Spinal cord (tissue), 10 donors: ENCODE results near the gene CCDC88B. TPM values are rescaled to one million over a fixed set of nuclear protein-coding genes. Genes with fewer than 3 reads are reported as not detected.

Experiments used
- DNase-seq, 6 donors: peaks; one replicate each; pipeline versions ENCODE4 v3.0.0 to v3.0.0-alpha.2; 2013 to 2015; ENCODE audit warnings: low spot score in 6 of 6, low read depth in 4 of 6
- H3K27ac ChIP-seq: one replicate; pipeline ENCODE4 v1.5.1; 2013; ENCODE audit warnings: low read depth, low read length, control low read depth
- H3K27me3 ChIP-seq: one replicate; pipeline ENCODE4 v1.6.1; 2013; ENCODE audit warnings: low read length; ENCODE audit not compliant: control insufficient read depth, insufficient read depth
- H3K36me3 ChIP-seq: one replicate; pipeline ENCODE4 v1.6.1; 2013; ENCODE audit warnings: low read length; ENCODE audit not compliant: control insufficient read depth, insufficient read depth
- H3K4me1 ChIP-seq: one replicate; pipeline ENCODE4 v1.6.1; 2013; ENCODE audit warnings: low read length; ENCODE audit not compliant: control insufficient read depth, insufficient read depth
- H3K4me3 ChIP-seq: one replicate; pipeline ENCODE4 v1.5.1; 2013; ENCODE audit warnings: low read depth, low read length, control low read depth
- H3K9me3 ChIP-seq: one replicate; pipeline ENCODE4 v1.6.1; 2013; ENCODE audit warnings: low read length; ENCODE audit not compliant: control insufficient read depth, insufficient read depth
- WGBS: methylation state at CpG from one replicate; pipeline ENCODE4 v1.1.5; 2013; ENCODE audit warnings: missing lambda C conversion rate; ENCODE audit not compliant: insufficient coverage; 5-methylcytosine and 5-hydroxymethylcytosine counted together
- polyA plus RNA-seq, 2 donors: library from polyadenylated mRNA; unstranded; fragments of 120-200 nt; gene quantifications; one replicate each; pipeline ENCODE4 v1.2.1, GENCODE V29; 2013; ENCODE audit not compliant: insufficient read length in 2 of 2
- total RNA-seq, 2 donors: library from RNA; depleted of rRNA in 1 of 2; stranded (reverse); fragments of 120-200 nt in 1 of 2; fragments of >200 nt in 1 of 2; gene quantifications; one replicate each; pipeline versions ENCODE4 v1.2.3 to v1.2.4, GENCODE V29; 2013 to 2014
- donor health status: healthy.

CCDC88B gene
- total and polyA plus RNA-seq, 4 donors, result 4.2 to 8.4 (median 7.7) TPM

DNA sequence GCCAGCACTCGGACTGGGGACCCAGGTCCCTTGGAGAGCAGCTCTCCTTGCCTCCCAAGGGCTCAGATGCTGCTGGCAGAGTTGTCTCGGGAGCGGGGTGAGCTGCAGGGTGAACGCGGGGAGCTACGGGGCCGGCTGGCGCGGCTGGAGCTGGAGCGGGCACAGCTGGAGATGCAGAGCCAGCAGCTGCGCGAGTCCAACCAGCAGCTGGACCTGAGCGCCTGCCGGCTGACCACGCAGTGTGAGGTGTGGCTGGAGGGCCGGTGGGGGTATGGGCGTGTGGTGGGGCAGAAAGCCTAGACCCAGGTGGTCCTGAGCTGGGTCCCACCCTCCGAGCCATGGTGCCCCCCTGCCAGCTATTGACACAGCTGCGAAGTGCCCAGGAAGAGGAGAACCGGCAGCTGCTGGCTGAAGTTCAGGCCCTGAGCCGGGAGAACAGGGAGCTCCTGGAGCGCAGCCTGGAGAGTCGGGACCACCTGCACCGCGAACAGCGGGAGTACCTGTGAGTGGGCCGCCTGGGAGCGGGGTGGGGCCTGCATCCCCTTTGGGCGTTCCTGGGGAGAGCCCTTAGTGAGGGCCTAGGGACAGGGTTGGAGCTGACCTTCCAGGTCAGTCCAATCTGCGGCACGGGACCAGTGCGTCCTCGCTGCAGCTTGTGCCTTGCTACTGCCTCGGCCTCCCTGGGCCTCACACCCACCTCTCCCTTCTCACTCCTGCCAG is 13.2 kb downstream of the CCDC88B start:
- Histone ChIP-seq H3K27me3 (no peaks in the 10 kb centered on the region), H3K4me3 (no peak overlapping the region), H3K9me3 (no peaks in the 10 kb centered on the region), H3K27ac (no peak overlapping the region), H3K36me3 (peaks cover 10% of the 10 kb centered on the region), H3K4me1 (peaks cover 41% of the 10 kb centered on the region)
- WGBS, result 79% methylated on average over 34 of the region's 34 CpGs
- no peak for DNase-seq

DNA sequence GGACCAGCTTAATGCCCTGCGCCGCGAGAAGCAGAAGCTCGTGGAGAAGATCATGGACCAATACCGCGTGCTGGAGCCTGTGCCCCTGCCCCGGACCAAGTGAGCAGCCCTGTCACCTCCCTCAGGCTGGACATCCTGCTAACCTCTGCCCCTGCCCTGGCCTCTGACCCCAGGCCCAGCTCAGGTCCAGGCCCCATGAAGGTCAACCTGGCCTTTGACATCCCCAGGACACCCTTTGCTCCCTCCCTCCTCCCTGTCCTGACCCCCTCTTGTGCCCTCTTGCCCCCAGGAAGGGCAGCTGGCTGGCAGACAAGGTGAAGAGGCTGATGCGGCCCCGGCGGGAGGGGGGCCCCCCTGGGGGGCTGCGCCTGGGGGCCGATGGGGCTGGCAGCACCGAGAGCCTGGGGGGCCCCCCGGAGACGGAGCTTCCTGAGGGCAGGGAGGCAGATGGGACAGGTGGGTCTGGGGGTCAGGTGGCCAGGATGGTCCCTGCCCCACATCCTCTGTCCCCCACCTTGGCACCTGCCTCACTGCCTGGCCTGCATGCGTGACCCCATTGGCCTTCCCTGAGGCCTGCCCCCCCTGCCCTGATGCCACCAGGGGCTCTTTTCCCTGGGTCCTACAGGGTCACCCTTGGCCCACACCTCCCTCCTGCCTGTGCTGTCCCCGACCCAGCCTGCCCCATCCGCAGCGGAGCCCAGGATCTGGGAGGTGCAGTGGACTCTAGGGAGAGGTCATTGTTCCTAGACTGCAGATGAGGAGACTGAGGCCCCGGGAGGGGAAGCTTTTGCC is 13.9 kb downstream of the CCDC88B start:
- Histone ChIP-seq H3K4me3 (no peak overlapping the region), H3K27ac (no peak overlapping the region), H3K4me1 (peaks cover 44% of the 10 kb centered on the region), H3K27me3 (no peaks in the 10 kb centered on the region), H3K9me3 (no peaks in the 10 kb centered on the region), H3K36me3 (peaks cover 10% of the 10 kb centered on the region)
- 79% methylated on average over 18 of the region's 20 CpGs for WGBS
- no peak for DNase-seq

DNA sequence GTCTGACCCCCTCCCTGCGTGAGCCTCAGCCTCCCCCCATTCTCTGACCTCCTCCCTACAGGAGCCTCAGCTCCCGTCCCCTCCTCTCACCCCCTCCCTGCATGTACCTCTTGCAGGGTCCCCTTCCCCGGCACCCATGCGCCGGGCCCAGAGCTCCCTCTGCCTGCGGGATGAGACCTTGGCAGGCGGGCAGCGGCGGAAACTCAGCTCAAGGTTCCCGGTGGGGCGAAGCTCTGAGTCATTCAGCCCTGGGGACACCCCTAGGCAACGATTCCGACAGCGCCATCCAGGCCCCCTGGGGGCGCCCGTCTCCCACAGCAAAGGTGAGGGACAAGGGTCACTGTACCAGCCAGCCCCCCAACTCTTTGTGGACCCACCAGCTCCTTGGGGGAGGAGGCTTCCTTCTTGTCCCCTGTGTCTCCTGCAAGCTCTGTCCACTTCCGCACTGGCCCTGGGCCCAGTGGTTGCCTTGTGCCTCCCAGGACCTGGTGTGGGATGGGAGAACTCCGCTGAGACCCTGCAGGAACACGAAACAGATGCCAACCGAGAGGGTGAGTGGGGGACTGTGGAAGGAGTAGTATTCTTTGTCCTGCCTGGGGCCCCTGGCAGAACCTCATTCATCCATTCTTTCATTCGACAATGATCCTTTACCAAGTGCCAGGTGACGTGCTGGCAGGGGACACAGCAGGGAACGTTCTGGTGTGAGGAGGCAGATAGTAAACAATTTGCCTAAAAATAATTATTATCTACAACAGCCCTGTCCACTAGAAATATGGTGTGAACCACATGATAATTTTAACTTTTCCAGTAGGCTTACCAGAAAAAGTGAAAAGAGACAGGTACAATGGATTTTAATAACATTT is 15.3 kb downstream of the CCDC88B start:
- peak in 2 of 6 donors; percentile 45 to 76 for DNase-seq
- peaks cover 14% of the 10 kb centered on the region for H3K36me3 ChIP-seq
- WGBS, result 7% methylated on average over 17 of the region's 23 CpGs
- peaks cover 57% of the 10 kb centered on the region for H3K4me1 ChIP-seq
- no peak overlapping the region for H3K27ac ChIP-seq
- no peak overlapping the region for H3K4me3 ChIP-seq
- no peaks in the 10 kb centered on the region for H3K9me3 ChIP-seq
- H3K27me3 ChIP-seq, result no peaks in the 10 kb centered on the region

DNA sequence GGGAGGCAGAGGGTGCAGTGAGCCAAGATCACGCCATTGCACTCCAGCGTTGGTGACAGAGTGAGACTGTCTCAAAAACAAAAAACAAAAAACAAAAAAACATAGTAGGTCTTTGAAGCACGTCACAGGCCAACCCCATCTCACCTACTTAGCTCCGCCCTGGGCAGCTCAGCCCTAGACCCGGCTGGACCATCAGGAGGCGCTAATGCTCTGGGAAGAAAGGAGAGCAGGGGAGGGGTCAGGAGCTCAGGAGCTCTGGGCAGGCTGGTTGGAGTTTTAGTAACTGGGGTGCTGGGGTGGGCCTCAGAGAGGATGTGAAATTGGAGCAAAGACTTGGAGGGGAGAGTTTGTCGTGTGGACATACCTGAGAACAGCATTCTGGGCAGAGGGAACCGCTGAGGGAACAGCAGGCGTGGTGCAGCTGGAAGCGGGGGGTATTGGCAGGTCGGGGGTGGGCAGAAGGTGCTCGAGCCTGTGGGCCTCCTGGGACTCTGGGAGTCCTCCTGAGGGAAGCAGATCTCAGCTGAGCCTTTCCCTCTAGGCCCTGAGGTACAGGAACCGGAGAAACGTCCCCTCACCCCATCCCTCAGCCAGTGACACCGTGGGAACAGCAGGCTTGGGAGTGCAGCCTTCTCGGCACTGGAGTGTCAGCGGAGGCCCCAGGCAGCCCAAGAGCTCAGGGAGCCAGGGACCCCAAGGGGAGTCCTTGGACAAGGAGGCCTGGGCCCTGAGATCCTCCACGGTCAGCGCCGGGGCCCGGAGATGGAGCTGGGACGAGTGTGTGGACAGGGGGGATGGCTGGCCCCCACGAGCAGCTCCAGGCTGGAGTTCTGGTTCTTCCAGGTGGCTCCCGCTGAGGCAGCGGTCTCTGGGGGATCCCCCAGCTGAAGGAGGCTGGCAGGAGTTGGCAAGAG is 16.8 kb downstream of the CCDC88B start:
- Histone ChIP-seq H3K9me3 (no peaks in the 10 kb centered on the region), H3K27ac (no peak overlapping the region), H3K4me3 (no peak overlapping the region), H3K36me3 (peaks cover 23% of the 10 kb centered on the region), H3K4me1 (peaks cover 62% of the 10 kb centered on the region), H3K27me3 (no peaks in the 10 kb centered on the region)
- 75% methylated on average over 18 of the region's 25 CpGs for WGBS
- peak in 1 of 6 donors; percentile 59 for DNase-seq

DNA sequence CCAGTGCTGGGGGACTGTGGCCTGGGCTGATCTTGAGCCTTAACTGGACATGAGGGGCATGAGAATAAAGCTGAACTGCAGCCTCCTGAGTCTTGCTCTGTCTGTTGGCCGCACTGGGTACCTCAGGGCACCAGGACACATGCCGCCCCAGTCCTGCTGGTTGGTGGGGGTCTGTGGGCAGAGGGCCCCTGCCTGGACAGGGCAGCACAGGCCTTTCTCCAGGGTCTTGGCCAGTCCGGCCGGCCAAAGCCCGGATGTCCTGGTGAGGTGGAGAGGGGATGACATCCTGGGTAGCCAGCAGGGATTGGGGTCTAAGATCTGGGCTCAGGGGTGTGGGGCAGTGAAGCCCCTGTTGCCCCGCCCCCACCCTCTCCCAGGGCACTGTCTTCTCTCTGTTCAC is 17.4 kb downstream of the CCDC88B start:
- DNase-seq, result no peak
- Histone ChIP-seq H3K27ac (no peak overlapping the region), H3K36me3 (peaks cover 26% of the 10 kb centered on the region), H3K4me1 (peaks cover 58% of the 10 kb centered on the region), H3K27me3 (no peaks in the 10 kb centered on the region), H3K9me3 (no peaks in the 10 kb centered on the region), H3K4me3 (no peak overlapping the region)
- 92% methylated on average over 5 of the region's 6 CpGs for WGBS

DNA sequence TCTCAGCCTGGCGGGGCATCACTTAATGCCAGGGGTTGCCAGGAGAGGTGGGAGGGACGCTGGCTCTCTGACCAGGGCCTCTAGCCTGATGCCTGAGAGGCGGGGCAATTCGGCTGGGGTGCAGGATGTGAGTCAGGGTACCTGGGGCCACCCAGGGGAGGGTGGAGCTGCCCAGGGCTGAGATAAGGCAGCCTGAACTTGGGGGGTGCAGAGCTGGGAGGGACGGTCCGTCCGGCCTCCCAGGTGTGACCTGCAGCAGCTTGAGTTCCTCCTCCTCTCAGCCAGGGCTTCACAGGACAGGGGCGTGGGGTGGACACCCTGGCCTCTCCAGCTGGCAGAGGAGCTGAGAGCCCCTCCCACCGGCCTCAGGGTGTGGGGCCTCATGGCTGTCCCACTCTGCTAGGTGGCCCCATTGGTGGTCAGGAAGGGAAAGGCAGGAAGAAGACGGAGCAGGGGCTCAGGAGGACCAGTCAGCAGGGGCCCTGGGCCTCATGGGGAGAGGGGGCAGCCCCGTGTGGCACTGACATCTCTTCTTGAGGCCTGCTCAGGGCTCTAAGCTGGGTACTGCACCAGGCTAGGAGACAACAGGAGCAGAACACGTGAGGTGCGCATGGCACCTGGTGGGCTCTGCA is 18.0 kb downstream of the CCDC88B start:
- Histone ChIP-seq H3K9me3 (no peaks in the 10 kb centered on the region), H3K4me1 (peaks cover 52% of the 10 kb centered on the region), H3K27ac (no peak overlapping the region), H3K36me3 (peaks cover 30% of the 10 kb centered on the region), H3K27me3 (no peaks in the 10 kb centered on the region), H3K4me3 (peak overlapping the region; percentile 44)
- no peak for DNase-seq
- 74% methylated on average over 8 of the region's 13 CpGs for WGBS

DNA sequence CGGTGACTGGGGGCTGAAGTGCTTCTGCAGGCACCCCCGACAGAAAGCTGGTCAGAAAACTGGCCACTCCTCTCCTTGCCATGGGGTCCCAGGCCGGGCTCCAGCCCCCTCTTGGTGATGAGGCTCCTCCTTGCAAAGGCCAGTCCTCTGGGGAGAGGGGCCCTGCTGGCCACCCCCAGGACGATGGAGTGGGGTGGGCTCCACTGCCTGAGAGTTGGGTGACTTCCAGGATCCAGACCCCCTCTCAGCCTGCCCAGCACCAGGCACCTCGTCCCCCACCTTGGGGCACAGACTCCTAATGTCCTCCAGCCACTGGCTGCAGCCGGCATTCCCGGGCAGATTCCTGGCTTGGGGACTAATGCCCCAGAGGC is 18.5 kb downstream of the CCDC88B start:
- H3K4me3 ChIP-seq, result peak overlapping the region; percentile 44
- H3K27me3 ChIP-seq, result no peaks in the 10 kb centered on the region
- no peak for DNase-seq
- 20% methylated on average over 7 of the region's 7 CpGs for WGBS
- peaks cover 51% of the 10 kb centered on the region for H3K4me1 ChIP-seq
- H3K27ac ChIP-seq, result peak overlapping the region; percentile 73
- peaks cover 35% of the 10 kb centered on the region for H3K36me3 ChIP-seq
- no peaks in the 10 kb centered on the region for H3K9me3 ChIP-seq

DNA sequence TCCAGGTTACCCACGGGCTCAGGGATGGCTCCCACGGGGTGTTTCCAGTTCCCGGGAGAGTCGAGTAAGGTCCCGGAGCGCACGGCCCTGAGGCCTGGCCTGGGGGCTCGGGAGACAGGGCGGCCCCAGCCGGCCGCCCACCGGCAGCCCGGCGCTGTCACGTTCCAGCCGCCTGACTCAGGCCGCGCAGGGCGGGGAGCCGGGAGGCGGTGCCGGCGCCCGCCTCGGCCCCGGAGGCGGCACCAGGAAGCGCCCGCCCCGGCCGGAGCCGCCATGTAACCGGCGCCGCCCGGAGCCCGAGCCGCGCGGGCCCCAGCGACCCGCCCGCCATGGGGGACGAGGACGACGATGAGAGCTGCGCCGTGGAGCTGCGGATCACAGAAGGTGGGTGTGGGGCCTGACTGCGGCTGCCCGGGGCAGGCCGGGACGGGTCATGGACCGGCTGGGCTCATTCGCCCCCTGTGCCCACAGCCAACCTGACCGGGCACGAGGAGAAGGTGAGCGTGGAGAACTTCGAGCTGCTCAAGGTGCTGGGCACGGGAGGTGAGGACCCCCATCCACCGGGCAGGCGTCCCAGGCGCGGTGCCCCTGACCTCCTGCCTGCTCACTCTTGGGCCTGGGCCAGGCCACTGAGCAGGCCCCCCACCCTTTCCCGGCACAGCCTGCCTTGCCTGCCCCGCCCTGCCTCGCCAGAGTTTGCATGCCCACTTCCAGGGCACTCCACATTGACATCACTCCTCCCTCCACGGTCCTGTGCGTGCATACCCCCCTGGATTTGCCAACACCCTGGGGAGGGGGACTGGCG is 19.1 kb downstream of the CCDC88B start, which contains the start of gene RPS6KA4:
TSS of gene RPS6KA4 (plus strand) at position 256 of the 805 bp plus-strand sequence. CDS start at position 330, 74 bp downstream.
- Histone ChIP-seq H3K4me3 (peak within 1 kb of the TSS; percentile 84), H3K4me1 (peaks cover 49% of the 10 kb centered on the region), H3K36me3 (peaks cover 37% of the 10 kb centered on the region), H3K27ac (peak within 1 kb of the TSS; percentile 73), H3K9me3 (no peaks in the 10 kb centered on the region), H3K27me3 (no peaks in the 10 kb centered on the region)
- under 1% methylated on average over 70 of the region's 70 CpGs for WGBS
- peak in 2 of 6 donors; percentile 64 to 80 for DNase-seq
